ENCODE data around the gene PLK5. TPM values are rescaled to one million over a fixed set of nuclear protein-coding genes. Genes with fewer than 3 reads are reported as not detected.

The PLK5 gene
- total and polyA plus RNA-seq, 2 donors (not counting 1 experiment from before 2014, with no cell fraction given), result not detected

DNA sequence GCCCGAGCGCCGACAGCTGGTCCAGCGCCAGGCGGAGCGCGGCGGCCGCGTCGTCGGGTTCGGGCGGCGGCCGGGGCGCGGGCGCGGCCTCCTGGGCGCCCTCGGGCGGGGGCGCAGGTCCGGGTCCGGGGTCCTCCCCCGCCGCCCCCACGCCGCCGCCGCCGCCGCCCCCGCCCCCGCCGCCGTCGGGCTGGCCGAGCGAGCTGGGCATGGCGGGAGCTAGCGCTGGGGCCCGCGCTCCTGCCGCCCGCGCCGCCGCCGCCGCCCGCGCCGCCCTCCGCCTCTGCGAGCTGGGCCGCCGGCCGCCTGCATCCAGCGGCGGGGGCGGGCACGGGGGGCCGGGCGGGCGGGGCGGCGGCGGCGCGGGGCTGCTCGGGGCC lies 44.0 kb downstream of the PLK5 start:
- H3K27ac ChIP-seq (ENCODE audit: low read length in 2 of 2), result no peak overlapping the region
- H3K4me3 Mint-ChIP-seq, result no peak overlapping the region
- ChIA-PET CTCF (no interaction called here), POLR2A (no interaction called here)
- H3K79me2 ChIP-seq (ENCODE audit: control insufficient read depth, insufficient read depth, low read length), result peaks cover 3% of the 10 kb centered on the region
- intact Hi-C loops (cut with micrococcal nuclease), result loop anchor here (1.0 kb wide), 4 partner anchors 24 to 244 kb away; partner anchors contain the start of genes ATP8B3, MBD3 and PCSK4
- no peak for DNase-seq
- no peaks in the 10 kb centered on the region for H3K9me3 Mint-ChIP-seq (ENCODE audit: insufficient read depth)
- peaks cover 11 to 13% of the 10 kb centered on the region in 2 donors for H3K4me1 ChIP-seq (ENCODE audit: control insufficient read depth in 2 of 2, insufficient read depth in 2 of 2, low read length in 2 of 2)
- H4K20me1 ChIP-seq (ENCODE audit: control insufficient read depth, insufficient read depth, low read length, poor library complexity, severe bottlenecking), result peaks cover 5% of the 10 kb centered on the region
- H3K4me3 ChIP-seq (ENCODE audit: control extremely low read depth in 1 of 5, extremely low read depth in 1 of 5, insufficient read depth in 1 of 5, low read depth in 2 of 5, low read length in 4 of 5), result no peak overlapping the region
- no peak overlapping the region for H3K9ac ChIP-seq (ENCODE audit: low read length)
- TF ChIP-seq EZH2 (IDR thresholded peaks at IDR 0.05; ENCODE audit: borderline replicate concordance, insufficient read depth, low read depth, low read length, poor library complexity, severe bottlenecking), result no peak
- TF ChIP-seq, protein P1, sequence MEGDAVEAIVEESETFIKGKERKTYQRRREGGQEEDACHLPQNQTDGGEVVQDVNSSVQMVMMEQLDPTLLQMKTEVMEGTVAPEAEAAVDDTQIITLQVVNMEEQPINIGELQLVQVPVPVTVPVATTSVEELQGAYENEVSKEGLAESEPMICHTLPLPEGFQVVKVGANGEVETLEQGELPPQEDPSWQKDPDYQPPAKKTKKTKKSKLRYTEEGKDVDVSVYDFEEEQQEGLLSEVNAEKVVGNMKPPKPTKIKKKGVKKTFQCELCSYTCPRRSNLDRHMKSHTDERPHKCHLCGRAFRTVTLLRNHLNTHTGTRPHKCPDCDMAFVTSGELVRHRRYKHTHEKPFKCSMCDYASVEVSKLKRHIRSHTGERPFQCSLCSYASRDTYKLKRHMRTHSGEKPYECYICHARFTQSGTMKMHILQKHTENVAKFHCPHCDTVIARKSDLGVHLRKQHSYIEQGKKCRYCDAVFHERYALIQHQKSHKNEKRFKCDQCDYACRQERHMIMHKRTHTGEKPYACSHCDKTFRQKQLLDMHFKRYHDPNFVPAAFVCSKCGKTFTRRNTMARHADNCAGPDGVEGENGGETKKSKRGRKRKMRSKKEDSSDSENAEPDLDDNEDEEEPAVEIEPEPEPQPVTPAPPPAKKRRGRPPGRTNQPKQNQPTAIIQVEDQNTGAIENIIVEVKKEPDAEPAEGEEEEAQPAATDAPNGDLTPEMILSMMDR (IDR thresholded peaks at IDR 0.05), result no peak
- peaks cover 2% of the 10 kb centered on the region for H3K4me1 Mint-ChIP-seq
- H3K4me2 ChIP-seq (replicated peaks; ENCODE audit: low read depth, low read length, poor library complexity, severe bottlenecking), result peak overlapping the region; percentile 85
- H3K36me3 ChIP-seq (replicated peaks in 1 of 2; ENCODE audit: control extremely low read depth in 1 of 2, control insufficient read depth in 1 of 2, extremely low read depth in 1 of 2, insufficient read depth in 2 of 2, low read length in 1 of 2), result no peaks in the 10 kb centered on the region
- H3K27me3 ChIP-seq (replicated peaks in 1 of 4; ENCODE audit: control extremely low read depth in 1 of 4, control insufficient read depth in 3 of 4, insufficient read depth in 4 of 4, low read length in 3 of 4), result peaks cover 0 to 18% (median 0%) of the 10 kb centered on the region in 4 experiments
- H2AFZ ChIP-seq (ENCODE audit: insufficient read depth, low read depth, low read length, poor library complexity, severe bottlenecking), result no peak overlapping the region
- peak; percentile 44 for ATAC-seq (ENCODE audit: low read depth)
- H3K9me3 ChIP-seq (ENCODE audit: control extremely low read depth in 1 of 3, control insufficient read depth in 2 of 3, insufficient read depth in 1 of 3, low read length in 2 of 3), result no peaks in the 10 kb centered on the region
- peaks cover 3% of the 10 kb centered on the region for H3K27me3 Mint-ChIP-seq
- WGBS (ENCODE audit: insufficient coverage), result under 1% methylated on average over 70 of the region's 73 CpGs
- H3K27ac Mint-ChIP-seq, result no peak overlapping the region

DNA sequence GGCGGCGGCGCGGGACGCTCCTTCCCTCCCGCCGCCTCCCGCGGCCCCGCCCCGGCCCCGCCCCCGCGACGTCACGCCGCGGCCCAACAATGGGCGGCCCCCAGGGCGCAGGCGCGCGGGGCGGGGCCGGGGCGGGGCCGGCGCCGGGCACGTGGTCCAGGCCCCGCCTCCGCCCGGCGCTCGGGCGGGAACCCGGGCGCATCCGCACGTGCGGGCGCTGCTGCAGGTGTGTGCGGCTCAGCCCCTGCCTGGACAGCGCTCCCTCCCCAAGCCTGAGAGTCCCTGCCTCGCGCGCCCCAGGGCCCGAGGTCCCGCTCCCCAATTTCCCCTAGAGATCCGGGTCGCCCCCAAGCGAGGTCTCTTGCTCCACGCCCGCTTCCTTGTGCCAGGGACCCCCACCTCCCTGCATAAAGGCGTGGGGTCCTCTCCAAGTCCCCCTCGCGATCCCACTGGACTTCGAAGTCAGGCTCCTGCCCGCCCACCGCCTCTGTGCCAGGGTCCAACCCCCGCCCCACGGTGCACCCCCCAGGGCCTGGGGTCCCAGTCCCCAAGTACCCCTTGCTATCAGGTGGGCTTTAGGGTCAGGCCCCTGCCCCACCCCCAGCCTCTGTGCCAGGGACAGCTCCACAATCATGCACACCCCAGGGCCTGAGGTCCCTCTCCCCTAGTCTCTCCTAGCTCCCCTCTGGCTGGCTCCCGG lies 44.6 kb downstream of the PLK5 start, which contains the start of gene MEX3D:
Gene MEX3D, minus strand, starts transcription at position 6 of the 700 bp plus-strand sequence. CDS start 267 bp downstream, outside the sequence.
- peak within 1 kb of the TSS; percentile 29 for H3K9ac ChIP-seq (ENCODE audit: low read length)
- peak within 1 kb of the TSS; percentile 66 for H3K4me3 Mint-ChIP-seq

More for the DNA sequence above, 44.6 kb downstream of the PLK5 start, which contains the start of gene MEX3D:
- H3K27ac Mint-ChIP-seq, result peak within 1 kb of the TSS; percentile 41
- DNase-seq (peak; percentile 90), ATAC-seq (ENCODE audit: low read depth) (peak; percentile 94)
- Histone ChIP-seq H3K4me2 (replicated peaks; ENCODE audit: low read depth, low read length, poor library complexity, severe bottlenecking) (peak within 1 kb of the TSS; percentile 85), H3K36me3 (replicated peaks in 1 of 2; ENCODE audit: control extremely low read depth in 1 of 2, control insufficient read depth in 1 of 2, extremely low read depth in 1 of 2, insufficient read depth in 2 of 2, low read length in 1 of 2) (no peaks in the 10 kb centered on the region), H3K27me3 (replicated peaks in 1 of 4; ENCODE audit: control extremely low read depth in 1 of 4, control insufficient read depth in 3 of 4, insufficient read depth in 4 of 4, low read length in 3 of 4) (peaks cover 0 to 18% (median 0%) of the 10 kb centered on the region in 4 experiments), H3K4me1 (ENCODE audit: control insufficient read depth in 2 of 2, insufficient read depth in 2 of 2, low read length in 2 of 2) (peaks cover 11 to 13% of the 10 kb centered on the region in 2 donors), H3K9me3 (ENCODE audit: control extremely low read depth in 1 of 3, control insufficient read depth in 2 of 3, insufficient read depth in 1 of 3, low read length in 2 of 3) (no peaks in the 10 kb centered on the region), H3K79me2 (ENCODE audit: control insufficient read depth, insufficient read depth, low read length) (peaks cover 3% of the 10 kb centered on the region), H3K27ac (ENCODE audit: low read length in 2 of 2) (no peak within 1 kb of the TSS), H3K4me3 (ENCODE audit: control extremely low read depth in 1 of 5, extremely low read depth in 1 of 5, insufficient read depth in 1 of 5, low read depth in 2 of 5, low read length in 4 of 5) (peak within 1 kb of the TSS in 3 of 5 experiments; percentile 29 to 56 (median 38)), H4K20me1 (ENCODE audit: control insufficient read depth, insufficient read depth, low read length, poor library complexity, severe bottlenecking) (peaks cover 5% of the 10 kb centered on the region), H2AFZ (ENCODE audit: insufficient read depth, low read depth, low read length, poor library complexity, severe bottlenecking) (peak within 1 kb of the TSS; percentile 62)
- 8% methylated on average over 63 of the region's 63 CpGs for WGBS (ENCODE audit: insufficient coverage)
- ChIA-PET POLR2A (no interaction called here), CTCF (interaction anchor here (0.7 kb wide), 2 partner anchors 166 to 907 kb away, joined by 3 to 4 read pairs; partner anchors contain the start of gene GADD45B)
- TF ChIP-seq, protein P1 (IDR thresholded peaks at IDR 0.05), result no peak
- TF ChIP-seq EZH2 (IDR thresholded peaks at IDR 0.05; ENCODE audit: borderline replicate concordance, insufficient read depth, low read depth, low read length, poor library complexity, severe bottlenecking), result no peak
- peaks cover 3% of the 10 kb centered on the region for H3K27me3 Mint-ChIP-seq
- peaks cover 2% of the 10 kb centered on the region for H3K4me1 Mint-ChIP-seq
- intact Hi-C loops (cut with micrococcal nuclease), result loop anchor here (1.0 kb wide), 4 partner anchors 24 to 244 kb away; partner anchors contain the start of genes ATP8B3, MBD3 and PCSK4
- no peaks in the 10 kb centered on the region for H3K9me3 Mint-ChIP-seq (ENCODE audit: insufficient read depth)
